Body of pancreas (tissue), 4 donors: ENCODE results near the gene MYZAP. TPM values are rescaled to one million over a fixed set of nuclear protein-coding genes. Genes with fewer than 3 reads are reported as not detected.

Experiments used
- ATAC-seq: fragments of 150-250 bp; one replicate; pipeline ENCODE4 v1.9.1; 2016
- DNase-seq, 4 donors: peaks; one replicate each; pipeline ENCODE4 v3.0.0-alpha.2; 2019
- H3K27ac ChIP-seq, 4 donors: fragments of 200-600 bp; sonication (generic); 1 replicate in 3 of 4; 2 replicates in 1 of 4; pipeline versions ENCODE4 v1.5.1 to v1.6.1; 2016 to 2019; ENCODE audit warnings: mild to moderate bottlenecking in 1 of 4, mixed read lengths in 1 of 4, moderate library complexity in 1 of 4
- H3K27me3 ChIP-seq, 2 donors: fragments of 200-600 bp; sonication (generic); one replicate each; pipeline ENCODE4 v1.6.0; 2016; ENCODE audit warnings: mild to moderate bottlenecking in 1 of 2
- H3K36me3 ChIP-seq, 2 donors: fragments of 200-600 bp; sonication (generic); replicated peaks in 1 of 2; 2 replicates each; pipeline ENCODE4 v1.5.1; 2016; ENCODE audit warnings: low read depth in 2 of 2; ENCODE audit not compliant: insufficient read depth in 1 of 2
- H3K4me1 ChIP-seq: fragments of 200-600 bp; sonication (generic); one replicate; pipeline ENCODE4 v1.6.0; 2016
- H3K4me3 ChIP-seq, 2 donors: fragments of 200-600 bp; sonication (generic); 1 replicate in 1 of 2; 2 replicates in 1 of 2; pipeline ENCODE4 v1.5.1; 2016 to 2019
- H3K9me3 ChIP-seq, 3 donors: fragments of 200-600 bp; sonication (generic); 1 replicate in 2 of 3; 2 replicates in 1 of 3; pipeline ENCODE4 v1.5.1; 2016
- POLR2A ChIP-seq, 3 donors: fragments of 450-650 bp; IDR thresholded peaks; one replicate each; pipeline ENCODE4 v1.6.1; 2016; ENCODE audit warnings: antibody characterized with exemption in 3 of 3, mild to moderate bottlenecking in 2 of 3
- WGBS, 2 donors: methylation state at CpG; one replicate each; pipeline ENCODE4 v1.1.5; 2017; 5-methylcytosine and 5-hydroxymethylcytosine counted together
- intact Hi-C: fragments of 100-400 bp; cut with DNase I; formaldehyde crosslinking; loops from one replicate; pipeline ENCODE4 v1.15.1; 2023
- total RNA-seq, 2 donors: library from RNA; depleted of rRNA; stranded (reverse); fragments of >200 nt; gene quantifications; one replicate each; pipeline ENCODE4 v1.1.0, GENCODE V29; 2016
- TF ChIP-seq, protein P1 (sequence below), 7 experiments: fragments of 450-650 bp in 4 of 7; fragments of 200-600 bp in 3 of 7; sonication (generic) in 3 of 7; IDR thresholded peaks; one replicate each; pipeline ENCODE4 v1.5.1; 2016 to 2019; ENCODE audit warnings: antibody characterized with exemption in 7 of 7

MYZAP gene, protein sequence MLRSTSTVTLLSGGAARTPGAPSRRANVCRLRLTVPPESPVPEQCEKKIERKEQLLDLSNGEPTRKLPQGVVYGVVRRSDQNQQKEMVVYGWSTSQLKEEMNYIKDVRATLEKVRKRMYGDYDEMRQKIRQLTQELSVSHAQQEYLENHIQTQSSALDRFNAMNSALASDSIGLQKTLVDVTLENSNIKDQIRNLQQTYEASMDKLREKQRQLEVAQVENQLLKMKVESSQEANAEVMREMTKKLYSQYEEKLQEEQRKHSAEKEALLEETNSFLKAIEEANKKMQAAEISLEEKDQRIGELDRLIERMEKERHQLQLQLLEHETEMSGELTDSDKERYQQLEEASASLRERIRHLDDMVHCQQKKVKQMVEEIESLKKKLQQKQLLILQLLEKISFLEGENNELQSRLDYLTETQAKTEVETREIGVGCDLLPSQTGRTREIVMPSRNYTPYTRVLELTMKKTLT
- total RNA-seq, result 10 to 100 TPM; 10.9 to 16.3 TPM

DNA sequence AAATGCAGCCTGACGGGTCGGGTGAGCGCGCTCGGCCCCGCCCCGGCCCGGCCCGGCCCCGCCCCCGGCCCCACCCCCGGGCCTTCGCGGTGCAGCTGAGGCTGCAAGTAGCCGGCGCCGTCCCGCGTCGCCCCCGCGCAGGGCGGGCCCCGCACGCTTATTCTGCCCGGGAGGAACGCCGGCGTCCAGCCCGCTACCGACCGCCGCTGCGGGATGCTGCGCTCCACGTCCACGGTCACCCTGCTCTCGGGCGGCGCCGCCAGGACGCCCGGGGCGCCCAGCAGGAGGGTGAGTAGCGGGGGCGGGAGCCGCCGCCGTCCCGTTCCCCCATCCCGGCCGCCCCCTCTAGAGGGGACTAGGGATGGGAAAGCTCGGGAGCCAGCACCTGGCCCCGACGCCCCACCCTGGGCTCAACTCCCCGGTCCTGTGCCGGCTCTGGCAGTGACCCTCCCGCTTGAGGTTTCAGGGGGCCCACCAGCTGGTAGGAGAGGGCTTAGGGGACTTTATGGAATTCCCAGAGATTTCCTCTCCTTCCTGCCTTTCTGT, at the start of gene MYZAP:
Gene MYZAP (plus strand): TSS at position 83 of the 546 bp plus-strand sequence. CDS start 131 bp downstream, at position 214.
- intact Hi-C loops, result no loop called here
- ATAC-seq (peak; percentile 76), DNase-seq (peak in 3 of 4 donors; percentile 79 to 86 (median 81))
- Histone ChIP-seq H3K27me3 (no peaks in the 10 kb centered on the region), H3K4me3 (peak within 1 kb of the TSS; percentile 40 to 63), H3K36me3 (no peaks in the 10 kb centered on the region), H3K27ac (peak within 1 kb of the TSS; percentile 82 to 91 (median 87)), H3K4me1 (peaks cover 61% of the 10 kb centered on the region), H3K9me3 (no peaks in the 10 kb centered on the region)
- TF ChIP-seq, protein P1, sequence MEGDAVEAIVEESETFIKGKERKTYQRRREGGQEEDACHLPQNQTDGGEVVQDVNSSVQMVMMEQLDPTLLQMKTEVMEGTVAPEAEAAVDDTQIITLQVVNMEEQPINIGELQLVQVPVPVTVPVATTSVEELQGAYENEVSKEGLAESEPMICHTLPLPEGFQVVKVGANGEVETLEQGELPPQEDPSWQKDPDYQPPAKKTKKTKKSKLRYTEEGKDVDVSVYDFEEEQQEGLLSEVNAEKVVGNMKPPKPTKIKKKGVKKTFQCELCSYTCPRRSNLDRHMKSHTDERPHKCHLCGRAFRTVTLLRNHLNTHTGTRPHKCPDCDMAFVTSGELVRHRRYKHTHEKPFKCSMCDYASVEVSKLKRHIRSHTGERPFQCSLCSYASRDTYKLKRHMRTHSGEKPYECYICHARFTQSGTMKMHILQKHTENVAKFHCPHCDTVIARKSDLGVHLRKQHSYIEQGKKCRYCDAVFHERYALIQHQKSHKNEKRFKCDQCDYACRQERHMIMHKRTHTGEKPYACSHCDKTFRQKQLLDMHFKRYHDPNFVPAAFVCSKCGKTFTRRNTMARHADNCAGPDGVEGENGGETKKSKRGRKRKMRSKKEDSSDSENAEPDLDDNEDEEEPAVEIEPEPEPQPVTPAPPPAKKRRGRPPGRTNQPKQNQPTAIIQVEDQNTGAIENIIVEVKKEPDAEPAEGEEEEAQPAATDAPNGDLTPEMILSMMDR (IDR thresholded peaks at IDR 0.05), result no peak
- peak; percentile 33 to 65 (median 38) for TF ChIP-seq POLR2A (IDR thresholded peaks at IDR 0.05)
- WGBS, 2 donors, result 0 to 1% methylated on average over 21 to 49 of the region's 58 CpGs

DNA sequence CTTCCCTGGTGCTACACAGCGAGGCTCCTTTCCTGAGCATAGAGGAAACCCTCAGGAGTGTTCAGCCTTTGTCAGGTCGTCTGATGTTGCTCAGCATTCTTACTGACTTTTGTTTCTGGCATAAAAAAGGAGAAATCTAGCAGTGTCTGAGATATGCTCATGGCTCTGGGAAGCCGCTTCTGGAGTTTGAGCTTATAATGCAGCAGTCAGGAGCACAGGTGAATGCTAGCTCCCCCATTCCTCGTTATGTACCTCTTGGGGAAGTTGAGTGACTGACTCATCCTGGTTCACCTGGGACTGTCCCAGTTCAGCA, 49.2 kb upstream of the MYZAP start:
- H3K27ac ChIP-seq, result no peak overlapping the region
- DNase-seq (no peak), ATAC-seq (no peak)
- WGBS, 2 donors, result 41 to 45% methylated on average over 3 to 4 of the region's 4 CpGs
- H3K4me3 ChIP-seq, result no peak overlapping the region
- H3K36me3 ChIP-seq, result peaks cover 0 to 18% of the 10 kb centered on the region in 2 donors
- TF ChIP-seq, protein P1 (IDR thresholded peaks at IDR 0.05), result no peak
- TF ChIP-seq POLR2A (IDR thresholded peaks at IDR 0.05), result no peak
- peaks cover 6% of the 10 kb centered on the region for H3K4me1 ChIP-seq
- H3K27me3 ChIP-seq, result no peaks in the 10 kb centered on the region
- intact Hi-C loops, result no loop called here
- H3K9me3 ChIP-seq, result no peaks in the 10 kb centered on the region

DNA sequence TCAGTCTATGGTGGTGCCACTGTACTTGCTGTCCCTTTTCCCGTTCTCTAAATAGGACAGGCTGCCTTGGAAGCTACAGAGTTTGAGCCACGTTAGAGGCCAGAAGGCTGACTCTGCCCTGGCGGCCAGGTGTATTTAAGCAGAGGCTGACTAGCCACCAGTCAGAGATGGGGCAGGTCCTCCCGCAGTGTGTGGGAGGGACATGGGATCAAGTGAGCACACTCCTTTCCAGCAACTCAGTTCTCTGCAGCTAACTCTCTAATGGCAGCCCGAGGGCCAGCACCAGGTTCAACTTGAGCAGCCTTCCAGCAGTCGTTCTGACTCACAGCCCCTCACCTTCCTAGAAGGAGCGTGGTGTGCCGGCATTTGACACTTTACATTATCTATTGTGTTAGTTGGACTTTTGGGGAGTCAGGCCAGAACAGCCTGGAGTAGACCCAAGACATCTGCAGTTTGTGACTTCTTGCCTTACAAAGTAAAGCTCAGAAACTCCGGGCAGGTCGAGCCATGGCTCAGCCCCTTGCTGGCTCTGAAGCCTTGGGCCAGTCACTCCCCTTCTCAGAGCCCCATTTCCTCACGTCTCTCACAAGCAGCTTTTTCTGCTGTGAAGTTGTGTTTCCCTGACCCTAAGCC, 46.7 kb upstream of the MYZAP start:
- H3K27me3 ChIP-seq, result no peaks in the 10 kb centered on the region
- no peak overlapping the region for H3K27ac ChIP-seq
- no peak for DNase-seq
- no peak for TF ChIP-seq POLR2A (IDR thresholded peaks at IDR 0.05)
- TF ChIP-seq, protein P1 (IDR thresholded peaks at IDR 0.05), result no peak
- H3K9me3 ChIP-seq, result no peaks in the 10 kb centered on the region
- 90 to 94% methylated on average over 10 to 11 of the region's 11 CpGs for WGBS, 2 donors
- H3K4me3 ChIP-seq, result no peak overlapping the region
- peaks cover 0 to 20% of the 10 kb centered on the region in 2 donors for H3K36me3 ChIP-seq
- H3K4me1 ChIP-seq, result peaks cover 26% of the 10 kb centered on the region
- no peak for ATAC-seq
- intact Hi-C loops, result no loop called here

DNA sequence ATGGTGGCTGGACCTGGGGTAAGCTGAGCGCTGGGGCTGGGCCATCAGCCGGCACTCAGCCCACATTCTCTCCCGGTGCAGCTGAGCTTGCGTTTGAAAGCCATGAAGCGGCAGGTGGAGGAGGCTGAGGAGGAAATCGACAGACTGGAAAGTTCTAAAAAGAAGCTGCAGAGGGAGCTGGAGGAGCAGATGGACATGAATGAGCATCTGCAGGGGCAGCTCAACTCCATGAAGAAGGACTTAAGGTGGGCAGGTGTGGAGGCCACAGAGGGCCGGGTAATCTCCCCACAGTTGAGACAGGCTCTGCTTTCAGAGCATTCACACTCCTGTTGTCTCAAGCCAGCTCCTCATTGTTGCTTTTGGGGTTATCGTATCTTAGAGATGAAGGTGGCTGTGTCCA, 45.7 kb upstream of the MYZAP start:
- WGBS, 2 donors, result 91 to 95% methylated on average over 8 of the region's 8 CpGs
- peaks cover 0 to 20% of the 10 kb centered on the region in 2 donors for H3K36me3 ChIP-seq
- ATAC-seq, result no peak
- H3K4me1 ChIP-seq, result peaks cover 34% of the 10 kb centered on the region
- no peaks in the 10 kb centered on the region for H3K9me3 ChIP-seq
- DNase-seq, result no peak
- H3K27me3 ChIP-seq, result no peaks in the 10 kb centered on the region
- H3K27ac ChIP-seq, result no peak overlapping the region
- no peak for TF ChIP-seq POLR2A (IDR thresholded peaks at IDR 0.05)
- TF ChIP-seq, protein P1 (IDR thresholded peaks at IDR 0.05), result no peak
- no peak overlapping the region for H3K4me3 ChIP-seq
- intact Hi-C loops, result no loop called here
